Right lobe of liver (tissue), 4 donors: ENCODE measurements around the gene TTLL4.

ENCODE experiments used
- POLR2A ChIP-seq: fragments of 450-650 bp; IDR thresholded peaks from one replicate; pipeline ENCODE4 v1.6.1; 2017; ENCODE audit warnings: antibody characterized with exemption, mild to moderate bottlenecking
- TF ChIP-seq, protein P1 (sequence below), 4 donors: fragments of 200-600 bp in 3 of 4; fragments of 450-650 bp in 1 of 4; IDR thresholded peaks; one replicate each; pipeline versions ENCODE4 v1.5.1 to v1.8.0; 2016 to 2022; ENCODE audit warnings: antibody characterized with exemption in 4 of 4, mild to moderate bottlenecking in 2 of 4
- donor health status: DM: no; HTN: no; CAD: no.
- donor health status: DM: no; HTN: no; CAD: no.
- donor health status: DM: no; HTN: yes; CAD: no.

DNA sequence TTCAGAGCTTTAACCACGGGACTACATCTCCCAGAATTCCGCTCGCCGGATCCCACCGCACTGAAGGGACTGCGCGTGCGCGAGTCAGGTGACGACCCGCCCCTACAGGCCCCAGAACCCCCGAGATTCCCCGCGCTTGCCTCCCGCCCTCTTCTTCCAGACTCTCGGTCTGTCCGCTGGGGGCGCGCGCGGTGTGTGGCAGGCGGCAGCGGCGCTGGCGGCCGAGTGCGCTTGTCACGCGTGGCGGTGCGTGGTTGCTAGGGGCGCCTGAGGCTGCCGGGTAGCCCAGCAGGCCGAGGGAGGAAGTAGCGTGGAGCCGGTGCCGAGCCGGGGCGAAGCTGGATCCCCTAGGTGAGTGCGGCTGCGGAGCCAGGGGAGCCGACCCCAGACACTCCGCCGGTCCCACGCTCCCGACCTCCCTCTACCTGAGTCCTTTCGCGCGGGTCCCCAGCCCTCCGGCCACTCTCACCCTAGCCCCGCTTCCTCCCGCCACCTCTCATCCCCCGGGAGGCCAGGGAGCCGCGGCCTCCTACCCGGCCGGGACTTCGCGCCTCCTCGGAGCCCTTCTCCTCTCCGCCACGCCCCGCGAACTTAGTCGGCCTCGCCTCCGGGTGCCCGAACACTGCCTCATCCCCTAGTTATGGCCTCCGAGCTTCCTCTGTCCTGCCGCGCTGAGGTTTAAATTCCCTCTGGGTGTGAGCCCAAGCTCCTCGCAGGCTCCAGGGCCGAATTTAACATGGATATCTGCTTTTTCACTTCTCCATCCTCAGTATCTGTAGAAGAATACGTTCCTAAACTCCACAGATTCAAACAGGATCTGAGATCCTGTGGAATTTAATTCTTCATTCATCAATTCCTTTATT is at the start of gene TTLL4:
- TF ChIP-seq, protein P1, sequence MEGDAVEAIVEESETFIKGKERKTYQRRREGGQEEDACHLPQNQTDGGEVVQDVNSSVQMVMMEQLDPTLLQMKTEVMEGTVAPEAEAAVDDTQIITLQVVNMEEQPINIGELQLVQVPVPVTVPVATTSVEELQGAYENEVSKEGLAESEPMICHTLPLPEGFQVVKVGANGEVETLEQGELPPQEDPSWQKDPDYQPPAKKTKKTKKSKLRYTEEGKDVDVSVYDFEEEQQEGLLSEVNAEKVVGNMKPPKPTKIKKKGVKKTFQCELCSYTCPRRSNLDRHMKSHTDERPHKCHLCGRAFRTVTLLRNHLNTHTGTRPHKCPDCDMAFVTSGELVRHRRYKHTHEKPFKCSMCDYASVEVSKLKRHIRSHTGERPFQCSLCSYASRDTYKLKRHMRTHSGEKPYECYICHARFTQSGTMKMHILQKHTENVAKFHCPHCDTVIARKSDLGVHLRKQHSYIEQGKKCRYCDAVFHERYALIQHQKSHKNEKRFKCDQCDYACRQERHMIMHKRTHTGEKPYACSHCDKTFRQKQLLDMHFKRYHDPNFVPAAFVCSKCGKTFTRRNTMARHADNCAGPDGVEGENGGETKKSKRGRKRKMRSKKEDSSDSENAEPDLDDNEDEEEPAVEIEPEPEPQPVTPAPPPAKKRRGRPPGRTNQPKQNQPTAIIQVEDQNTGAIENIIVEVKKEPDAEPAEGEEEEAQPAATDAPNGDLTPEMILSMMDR (IDR thresholded peaks at IDR 0.05) = peak; percentile 89 to 94 (median 90)
- peak; percentile 70 for TF ChIP-seq POLR2A
